PC-3 (cell line): ENCODE results near the gene SPACA5B. TPM values are rescaled to one million over a fixed set of nuclear protein-coding genes. Genes with fewer than 3 reads are reported as not detected.
"Not testable (repeated sequence)": the region's sequence is repeated elsewhere in the genome, so short reads cannot be mapped to it uniquely, and the experiment has no call there.

ENCODE experiments used
- ATAC-seq: fragments of 200-7000 bp; cut with Tn5 transposase; 2 replicates; pipeline ENCODE4 v1.9.1; 2020; ENCODE audit warnings: mild to moderate bottlenecking, moderate library complexity
- BruUV-seq: library from RNA; stranded (reverse); fragments of 400-500 nt; replicated peaks from 2 replicates; lab custom pipeline; 2021; lab: Mats Ljungman, UMichigan
- CTCF ChIA-PET: fragments of 300-600 bp; sonication (Branson Sonifier 250); formaldehyde crosslinking; loops from one replicate; lab custom pipeline; 2022; ENCODE audit warnings: antibody characterized with exemption; lab: Charles Lee
- POLR2A ChIA-PET: fragments of 300-600 bp; sonication (Branson Sonifier 250); formaldehyde crosslinking; loops from one replicate; lab custom pipeline; 2022; ENCODE audit warnings: antibody characterized with exemption; ENCODE audit not compliant: unreplicated experiment; lab: Charles Lee
- DNase-seq: peaks from one replicate; pipeline ENCODE4 v3.0.0-alpha.2; 2015
- H2AFZ ChIP-seq: fragments of 300-600 bp; sonication (generic); 2 replicates; pipeline ENCODE4 v1.6.0; 2016; ENCODE audit warnings: antibody characterized with exemption, low read length
- H3F3A ChIP-seq: fragments of 300-600 bp; sonication (generic); one replicate; pipeline ENCODE4 v1.6.0; 2017; ENCODE audit warnings: antibody characterized with exemption, low read length, control low read depth, mild to moderate bottlenecking; ENCODE audit not compliant: unreplicated experiment
- H3K27ac ChIP-seq: fragments of 300-600 bp; sonication (generic); 2 replicates; pipeline ENCODE4 v1.5.1; 2016; ENCODE audit warnings: mild to moderate bottlenecking, low read length
- H3K27me3 ChIP-seq: fragments of 300-600 bp; sonication (generic); 2 replicates; pipeline ENCODE4 v1.6.1; 2016; ENCODE audit warnings: low read length, mixed read lengths
- H3K36me3 ChIP-seq: fragments of 300-600 bp; sonication (generic); 2 replicates; pipeline ENCODE4 v1.6.1; 2016; ENCODE audit warnings: low read depth, mixed run types, low read length, mixed read lengths
- H3K4me1 ChIP-seq: fragments of 300-600 bp; sonication (generic); 2 replicates; pipeline ENCODE4 v1.5.1; 2016; ENCODE audit warnings: low read length; ENCODE audit not compliant: insufficient read depth
- H3K4me2 ChIP-seq: fragments of 300-600 bp; sonication (generic); 2 replicates; pipeline ENCODE4 v1.6.0; 2016; ENCODE audit warnings: low read length
- H3K4me3 ChIP-seq: fragments of 300-600 bp; sonication (generic); 2 replicates; pipeline ENCODE4 v1.5.1; 2016; ENCODE audit warnings: mild to moderate bottlenecking, low read length, mixed read lengths
- H3K79me2 ChIP-seq: fragments of 300-600 bp; sonication (generic); 2 replicates; pipeline ENCODE4 v1.6.1; 2017; ENCODE audit warnings: low read length, mixed read lengths
- H3K9ac ChIP-seq: fragments of 300-600 bp; sonication (generic); 2 replicates; pipeline ENCODE4 v1.6.0; 2016; ENCODE audit warnings: mild to moderate bottlenecking, low read length
- H3K9me2 ChIP-seq: fragments of 300-600 bp; sonication (generic); replicated peaks from 2 replicates; pipeline ENCODE4 v1.6.1; 2016; ENCODE audit warnings: mixed run types, low read length, mixed read lengths
- H3K9me3 ChIP-seq: fragments of 300-600 bp; sonication (generic); 2 replicates; pipeline ENCODE4 v1.6.1; 2016; ENCODE audit warnings: low read length, mixed read lengths
- H4K20me1 ChIP-seq: fragments of 300-600 bp; sonication (generic); 2 replicates; pipeline ENCODE4 v1.6.1; 2016; ENCODE audit warnings: low read length, mixed read lengths
- intact Hi-C: fragments of 100-400 bp; cut with micrococcal nuclease; formaldehyde crosslinking; loops from 2 replicates; pipeline ENCODE4 v1.9.0; 2023
- total RNA-seq: library from RNA; depleted of rRNA; stranded (reverse); fragments of >200 nt; gene quantifications from 2 replicates; pipeline ENCODE4 v1.2.3, GENCODE V29; 2014

Gene SPACA5B
- total RNA-seq, 1 experiment from 2014 or later = not detected

DNA sequence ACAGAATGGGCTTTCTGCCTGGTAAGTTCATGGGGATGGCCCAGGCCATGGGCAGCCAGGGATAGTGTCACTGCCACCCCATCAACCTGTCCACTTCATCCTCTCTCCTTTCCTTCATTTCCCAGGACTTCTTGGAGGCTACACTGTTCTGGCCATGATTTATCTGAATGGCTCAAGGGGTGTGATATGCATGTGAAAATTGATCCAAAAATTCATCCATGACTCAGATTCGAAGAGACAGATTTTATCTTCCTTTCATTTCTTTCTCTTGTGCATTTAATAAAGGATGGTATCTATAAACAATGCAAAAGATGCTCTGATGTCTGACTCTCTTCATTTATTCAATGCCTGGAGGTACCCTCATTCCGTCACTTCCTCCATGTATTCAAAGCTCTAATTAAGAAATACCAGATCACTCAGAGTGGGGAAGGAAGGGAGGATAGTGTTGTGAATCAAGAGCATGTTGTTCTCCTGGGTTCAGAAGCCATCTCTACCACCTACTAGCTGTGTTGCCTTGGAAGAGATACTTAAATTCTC is 1.9 kb downstream of the SPACA5B start:
- H3K27me3 ChIP-seq, intact Hi-C loops, H4K20me1 ChIP-seq, H3K9ac ChIP-seq, DNase-seq, H3K79me2 ChIP-seq, H3F3A ChIP-seq, BruUV-seq, H3K27ac ChIP-seq, ATAC-seq, H3K9me2 ChIP-seq, H3K4me3 ChIP-seq, H3K9me3 ChIP-seq, CTCF ChIA-PET, H3K4me1 ChIP-seq, H2AFZ ChIP-seq, H3K4me2 ChIP-seq, POLR2A ChIA-PET, H3K36me3 ChIP-seq: not testable (repeated sequence)

- H3K27ac ChIP-seq, H3K27me3 ChIP-seq, H3K4me2 ChIP-seq, H3K4me3 ChIP-seq, BruUV-seq, CTCF ChIA-PET, DNase-seq, POLR2A ChIA-PET, H3K79me2 ChIP-seq, H3K36me3 ChIP-seq, H3K9me2 ChIP-seq, H3K9me3 ChIP-seq, H3K4me1 ChIP-seq, intact Hi-C loops, H3F3A ChIP-seq, ATAC-seq, H3K9ac ChIP-seq, H2AFZ ChIP-seq, H4K20me1 ChIP-seq: not testable (repeated sequence)
These were observed 8.7 kb downstream of the SPACA5B start for GRCh38 chrX:48139076-48139475.

DNA sequence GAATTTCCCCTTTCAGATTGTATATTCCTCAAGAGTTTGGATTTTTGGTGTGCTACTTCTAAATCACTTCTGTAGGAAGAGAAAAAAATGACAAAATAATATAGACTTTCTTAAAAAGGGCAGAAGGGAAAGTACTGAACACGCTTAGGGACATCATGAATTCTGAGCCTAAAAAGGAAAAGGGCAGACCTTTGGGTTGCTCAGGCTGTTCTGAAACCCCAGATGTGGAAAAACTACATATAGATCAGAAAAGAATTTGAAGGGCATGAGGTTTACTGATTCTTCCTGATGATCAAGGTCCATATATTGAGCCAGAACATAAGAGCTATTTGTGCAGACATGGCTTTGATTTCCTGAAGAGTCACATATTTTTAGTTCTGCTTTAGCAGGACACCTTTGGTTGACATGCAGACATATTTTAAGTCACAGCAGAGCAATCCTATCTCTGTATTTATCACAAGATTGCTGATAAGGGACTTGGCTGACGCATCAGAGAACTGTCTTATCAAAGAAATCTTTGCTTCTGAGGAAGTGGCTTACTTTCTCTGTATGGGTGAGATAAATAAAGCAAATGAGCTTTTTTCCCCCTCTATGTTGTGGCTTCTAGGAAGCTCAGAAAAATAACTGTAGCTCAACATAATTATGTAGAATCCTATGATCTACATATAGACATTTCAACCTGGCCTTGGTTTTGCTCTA is 11.5 kb downstream of the SPACA5B start:
- H3K9me3 ChIP-seq, H3K79me2 ChIP-seq, POLR2A ChIA-PET, H3K36me3 ChIP-seq, H3K4me1 ChIP-seq, BruUV-seq, H4K20me1 ChIP-seq, CTCF ChIA-PET, H3F3A ChIP-seq, H3K4me3 ChIP-seq, H2AFZ ChIP-seq, H3K27me3 ChIP-seq, DNase-seq, H3K4me2 ChIP-seq, H3K9me2 ChIP-seq, H3K9ac ChIP-seq, intact Hi-C loops, H3K27ac ChIP-seq, ATAC-seq: not testable (repeated sequence)

- H3K9me2 ChIP-seq, H3K79me2 ChIP-seq, H3K27me3 ChIP-seq, H3K9ac ChIP-seq, H2AFZ ChIP-seq, intact Hi-C loops, H3K36me3 ChIP-seq, H3K4me1 ChIP-seq, BruUV-seq, H3K4me2 ChIP-seq, CTCF ChIA-PET, POLR2A ChIA-PET, H3K27ac ChIP-seq, ATAC-seq, H3K4me3 ChIP-seq, H3K9me3 ChIP-seq, H4K20me1 ChIP-seq, H3F3A ChIP-seq: not testable (repeated sequence)
- peak; percentile 3 for DNase-seq
These were observed 12.3 kb downstream of the SPACA5B start for GRCh38 chrX:48142697-48143096.
